HG02885 (cell line): Measurements from ENCODE around the gene RALGAPB.
A peak's percentile ranks its signal among the peaks of the same experiment; 100 is the strongest.
"Not testable (repeated sequence)": the region's sequence is repeated elsewhere in the genome, so short reads cannot be mapped to it uniquely, and the experiment has no call there.

Experiments
- ATAC-seq: cut with Tn5 transposase; IDR thresholded peaks from one replicate; pipeline ENCODE4 v1.9.1; 2021; ENCODE audit warnings: mild to moderate bottlenecking; ENCODE audit not compliant: unreplicated experiment, poor library complexity

RALGAPB gene

GRCh38 chr20:38446441-38447209 lies 26.0 kb upstream of the RALGAPB start:
- peak; percentile 82 for ATAC-seq

- no peak for ATAC-seq
These were observed 25.4 kb upstream of the RALGAPB start for GRCh38 chr20:38447251-38447661.

GRCh38 chr20:38447931-38448675 lies 24.5 kb upstream of the RALGAPB start:
- ATAC-seq: peak; percentile 53

GRCh38 chr20:38449046-38449445 lies 23.6 kb upstream of the RALGAPB start:
- no peak for ATAC-seq

- no peak for ATAC-seq
These were observed 22.1 kb upstream of the RALGAPB start for GRCh38 chr20:38450412-38450975.

GRCh38 chr20:38452880-38453624 lies 19.6 kb upstream of the RALGAPB start:
- ATAC-seq: no peak

GRCh38 chr20:38453941-38454340 lies 18.7 kb upstream of the RALGAPB start:
- peak; percentile 49 for ATAC-seq

GRCh38 chr20:38454556-38455473 lies 17.8 kb upstream of the RALGAPB start:
- no peak for ATAC-seq

GRCh38 chr20:38458314-38458713 lies 14.3 kb upstream of the RALGAPB start:
- ATAC-seq: no peak

- no peak for ATAC-seq
These were observed 12.5 kb upstream of the RALGAPB start for GRCh38 chr20:38460040-38460623.

GRCh38 chr20:38460631-38461030 lies 12.0 kb upstream of the RALGAPB start:
- ATAC-seq: not testable (repeated sequence)

- ATAC-seq: not testable (repeated sequence)
These were observed 11.5 kb upstream of the RALGAPB start for GRCh38 chr20:38461167-38461566.

- ATAC-seq: not testable (repeated sequence)
These were observed 11.1 kb upstream of the RALGAPB start for GRCh38 chr20:38461569-38461968.

GRCh38 chr20:38466171-38466570 lies 6.5 kb upstream of the RALGAPB start:
- ATAC-seq: no peak

- ATAC-seq: no peak
These were observed 5.7 kb upstream of the RALGAPB start for GRCh38 chr20:38466983-38467382.

- ATAC-seq: no peak
These were observed 1.4 kb upstream of the RALGAPB start for GRCh38 chr20:38471245-38471644.

- ATAC-seq: no peak
These were observed 593 bp upstream of the RALGAPB start for GRCh38 chr20:38471987-38472512.

GRCh38 chr20:38473367-38473795 lies 738 bp downstream of the RALGAPB start:
- ATAC-seq: no peak

- ATAC-seq: no peak
These were observed 5.1 kb downstream of the RALGAPB start for GRCh38 chr20:38477747-38478146.
